ENCODE measurements around the gene APOBEC3B.
"Not testable (repeated sequence)": the region's sequence is repeated elsewhere in the genome, so short reads cannot be mapped to it uniquely, and the experiment has no call there.

APOBEC3B gene

GRCh38 chr22:38992871-38993371 is 10.8 kb downstream of the APOBEC3B start:
- not testable (repeated sequence) for H3K4me1 ChIP-seq (ENCODE audit: control insufficient read depth, insufficient read depth, low read length); H3K9me3 ChIP-seq (ENCODE audit: control insufficient read depth, low read length); H3K4me3 ChIP-seq (ENCODE audit: insufficient read depth, low read depth, low read length); H3K27ac ChIP-seq (ENCODE audit: insufficient read depth, low read depth, low read length, poor library complexity, severe bottlenecking); H3K27me3 ChIP-seq (ENCODE audit: control insufficient read depth, insufficient read depth, low read length, poor library complexity, severe bottlenecking); H3K36me3 ChIP-seq (ENCODE audit: control insufficient read depth, insufficient read depth, low read length)
- WGBS, 2 experiments = 21 to 26% methylated on average over 12 of the region's 12 CpGs

DNA sequence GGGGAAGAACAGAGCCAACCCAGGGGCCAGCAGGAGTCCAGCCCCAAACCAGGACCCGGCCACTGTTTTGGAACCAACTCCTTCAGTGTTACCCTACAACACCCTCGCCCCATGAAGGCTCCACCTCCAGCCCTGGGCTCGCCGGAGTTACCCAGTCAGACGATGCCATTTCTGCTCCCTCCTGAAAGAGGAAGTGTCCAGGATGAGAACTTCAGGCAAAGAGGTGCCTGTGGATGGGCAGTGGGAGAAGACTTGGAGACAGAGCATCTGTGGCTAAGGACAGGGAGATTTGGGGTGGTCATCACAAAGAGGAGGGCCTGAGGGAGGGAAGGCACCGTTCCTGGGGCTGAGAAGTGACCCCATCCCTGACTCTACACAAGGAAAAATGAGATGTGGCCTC is 14.0 kb downstream of the APOBEC3B start:
- H3K4me3 ChIP-seq (ENCODE audit: insufficient read depth, low read depth, low read length) = no peak overlapping the region
- H3K27ac ChIP-seq (ENCODE audit: insufficient read depth, low read depth, low read length, poor library complexity, severe bottlenecking) = no peak overlapping the region
- no peaks in the 10 kb centered on the region for H3K27me3 ChIP-seq (ENCODE audit: control insufficient read depth, insufficient read depth, low read length, poor library complexity, severe bottlenecking)
- H3K9me3 ChIP-seq (ENCODE audit: control insufficient read depth, low read length) = no peaks in the 10 kb centered on the region
- H3K4me1 ChIP-seq (ENCODE audit: control insufficient read depth, insufficient read depth, low read length) = peaks cover 3% of the 10 kb centered on the region
- 90 to 92% methylated on average over 6 of the region's 6 CpGs for WGBS, 2 experiments
- no peaks in the 10 kb centered on the region for H3K36me3 ChIP-seq (ENCODE audit: control insufficient read depth, insufficient read depth, low read length)

GRCh38 chr22:38997518-38997917 is 15.4 kb downstream of the APOBEC3B start:
- WGBS, 2 experiments = 91% methylated on average over 3 of the region's 3 CpGs
- H3K27ac ChIP-seq (ENCODE audit: insufficient read depth, low read depth, low read length, poor library complexity, severe bottlenecking) = no peak overlapping the region
- no peak overlapping the region for H3K4me3 ChIP-seq (ENCODE audit: insufficient read depth, low read depth, low read length)
- H3K27me3 ChIP-seq (ENCODE audit: control insufficient read depth, insufficient read depth, low read length, poor library complexity, severe bottlenecking) = no peaks in the 10 kb centered on the region
- H3K36me3 ChIP-seq (ENCODE audit: control insufficient read depth, insufficient read depth, low read length) = no peaks in the 10 kb centered on the region
- H3K4me1 ChIP-seq (ENCODE audit: control insufficient read depth, insufficient read depth, low read length) = no peaks in the 10 kb centered on the region
- no peaks in the 10 kb centered on the region for H3K9me3 ChIP-seq (ENCODE audit: control insufficient read depth, low read length)

DNA sequence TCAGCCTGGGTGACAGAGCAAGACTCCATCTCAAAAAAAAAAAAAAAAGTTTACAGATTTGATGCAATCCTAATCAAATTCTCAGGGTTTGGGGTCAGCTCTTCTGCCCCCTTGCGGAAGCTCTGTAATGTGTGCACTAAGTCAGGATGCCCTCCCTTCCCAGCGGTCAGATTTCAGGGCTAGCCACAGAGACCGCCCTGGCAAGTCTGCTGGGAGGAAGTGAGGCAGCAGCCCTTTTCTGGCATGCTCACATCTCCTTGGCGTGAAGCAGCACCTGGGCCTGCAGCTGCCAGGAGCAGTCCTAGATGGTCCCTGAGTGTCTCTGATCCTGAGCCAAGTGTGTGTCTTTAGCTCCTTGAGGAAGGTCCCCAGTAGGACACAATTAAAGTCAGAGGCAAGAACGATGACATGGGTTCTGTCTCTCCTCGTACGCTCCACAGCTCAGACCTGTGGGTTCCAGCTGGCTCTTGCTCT is 21.1 kb downstream of the APOBEC3B start:
- WGBS, 2 experiments = 46% methylated on average over 7 of the region's 7 CpGs
- Histone ChIP-seq H3K4me1 (ENCODE audit: control insufficient read depth, insufficient read depth, low read length) (no peaks in the 10 kb centered on the region), H3K27ac (ENCODE audit: insufficient read depth, low read depth, low read length, poor library complexity, severe bottlenecking) (no peak overlapping the region), H3K4me3 (ENCODE audit: insufficient read depth, low read depth, low read length) (no peak overlapping the region), H3K27me3 (ENCODE audit: control insufficient read depth, insufficient read depth, low read length, poor library complexity, severe bottlenecking) (no peaks in the 10 kb centered on the region), H3K36me3 (ENCODE audit: control insufficient read depth, insufficient read depth, low read length) (no peaks in the 10 kb centered on the region), H3K9me3 (ENCODE audit: control insufficient read depth, low read length) (no peaks in the 10 kb centered on the region)

GRCh38 chr22:39007177-39007576 is 25.0 kb downstream of the APOBEC3B start:
- H3K4me3 ChIP-seq (ENCODE audit: insufficient read depth, low read depth, low read length) = no peak overlapping the region
- no peaks in the 10 kb centered on the region for H3K36me3 ChIP-seq (ENCODE audit: control insufficient read depth, insufficient read depth, low read length)
- H3K27ac ChIP-seq (ENCODE audit: insufficient read depth, low read depth, low read length, poor library complexity, severe bottlenecking) = no peak overlapping the region
- WGBS, 2 experiments = 85 to 92% methylated on average over 2 to 5 of the region's 5 CpGs
- no peaks in the 10 kb centered on the region for H3K9me3 ChIP-seq (ENCODE audit: control insufficient read depth, low read length)
- no peaks in the 10 kb centered on the region for H3K4me1 ChIP-seq (ENCODE audit: control insufficient read depth, insufficient read depth, low read length)
- no peaks in the 10 kb centered on the region for H3K27me3 ChIP-seq (ENCODE audit: control insufficient read depth, insufficient read depth, low read length, poor library complexity, severe bottlenecking)

- not testable (repeated sequence) for H3K9me3 ChIP-seq (ENCODE audit: control insufficient read depth, low read length); H3K27me3 ChIP-seq (ENCODE audit: control insufficient read depth, insufficient read depth, low read length, poor library complexity, severe bottlenecking); H3K36me3 ChIP-seq (ENCODE audit: control insufficient read depth, insufficient read depth, low read length); H3K4me3 ChIP-seq (ENCODE audit: insufficient read depth, low read depth, low read length); H3K27ac ChIP-seq (ENCODE audit: insufficient read depth, low read depth, low read length, poor library complexity, severe bottlenecking); H3K4me1 ChIP-seq (ENCODE audit: control insufficient read depth, insufficient read depth, low read length)
- 95 to 96% methylated on average over 7 to 8 of the region's 8 CpGs for WGBS, 2 experiments
Observed at GRCh38 chr22:39008271-39008850, 26.2 kb downstream of the APOBEC3B start.

- Histone ChIP-seq H3K9me3 (ENCODE audit: control insufficient read depth, low read length) (no peaks in the 10 kb centered on the region), H3K27me3 (ENCODE audit: control insufficient read depth, insufficient read depth, low read length, poor library complexity, severe bottlenecking) (no peaks in the 10 kb centered on the region), H3K36me3 (ENCODE audit: control insufficient read depth, insufficient read depth, low read length) (no peaks in the 10 kb centered on the region), H3K4me3 (ENCODE audit: insufficient read depth, low read depth, low read length) (no peak overlapping the region), H3K27ac (ENCODE audit: insufficient read depth, low read depth, low read length, poor library complexity, severe bottlenecking) (no peak overlapping the region), H3K4me1 (ENCODE audit: control insufficient read depth, insufficient read depth, low read length) (peaks cover 17% of the 10 kb centered on the region)
- WGBS, 2 experiments = 89% methylated on average over 15 of the region's 15 CpGs
Observed at GRCh38 chr22:39010946-39011345, 28.8 kb downstream of the APOBEC3B start.

DNA sequence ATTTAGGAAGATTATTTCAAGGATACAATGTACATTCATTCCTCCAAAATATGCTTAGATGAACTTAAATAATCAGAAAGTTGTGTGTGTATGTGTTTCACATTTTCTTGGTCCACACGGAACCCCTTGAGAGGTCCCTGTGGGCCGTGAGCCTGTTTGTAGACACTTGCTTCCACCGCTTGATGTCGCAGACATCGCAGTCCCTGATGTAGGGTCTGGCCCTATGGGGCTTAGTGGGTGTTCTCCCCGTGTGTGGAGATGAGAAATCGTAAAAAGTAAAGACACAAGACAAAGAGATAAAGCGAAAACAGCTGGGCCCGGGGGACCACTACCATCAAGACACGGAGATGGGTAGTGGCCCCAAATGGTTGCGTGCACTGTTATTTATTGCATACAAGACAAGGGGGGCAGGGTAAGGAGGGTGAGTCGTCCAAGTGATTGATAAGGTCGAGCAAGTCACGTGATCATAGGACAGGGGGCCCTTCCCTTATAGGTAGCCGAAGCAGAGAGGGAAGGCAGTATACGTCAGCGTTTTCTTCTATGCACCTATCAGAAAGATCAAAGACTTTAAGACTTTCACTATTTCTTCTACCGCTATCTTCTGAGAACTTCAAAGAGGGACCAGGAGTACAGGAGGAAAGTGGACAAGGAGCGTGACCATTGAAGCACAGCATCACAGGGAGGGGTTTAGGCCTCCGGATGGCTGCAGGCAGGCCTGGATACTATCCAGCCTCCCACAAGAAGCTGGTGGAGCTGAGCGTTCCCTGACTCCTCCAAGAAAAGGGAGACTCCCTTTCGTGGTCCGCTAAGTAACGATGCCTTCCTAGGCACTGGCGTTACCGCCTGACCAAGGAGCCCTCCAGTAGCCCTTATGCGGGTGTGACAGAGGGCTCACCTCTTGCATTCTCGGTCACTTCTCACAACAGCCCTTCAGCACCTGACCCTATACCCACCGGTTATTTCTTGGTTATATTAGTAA is 30.7 kb downstream of the APOBEC3B start:
- Histone ChIP-seq H3K4me1 (ENCODE audit: control insufficient read depth, insufficient read depth, low read length) (peaks cover 17% of the 10 kb centered on the region), H3K36me3 (ENCODE audit: control insufficient read depth, insufficient read depth, low read length) (no peaks in the 10 kb centered on the region), H3K27ac (ENCODE audit: insufficient read depth, low read depth, low read length, poor library complexity, severe bottlenecking) (no peak overlapping the region), H3K9me3 (ENCODE audit: control insufficient read depth, low read length) (no peaks in the 10 kb centered on the region), H3K27me3 (ENCODE audit: control insufficient read depth, insufficient read depth, low read length, poor library complexity, severe bottlenecking) (no peaks in the 10 kb centered on the region), H3K4me3 (ENCODE audit: insufficient read depth, low read depth, low read length) (no peak overlapping the region)
- 89 to 90% methylated on average over 27 to 28 of the region's 29 CpGs for WGBS, 2 experiments

DNA sequence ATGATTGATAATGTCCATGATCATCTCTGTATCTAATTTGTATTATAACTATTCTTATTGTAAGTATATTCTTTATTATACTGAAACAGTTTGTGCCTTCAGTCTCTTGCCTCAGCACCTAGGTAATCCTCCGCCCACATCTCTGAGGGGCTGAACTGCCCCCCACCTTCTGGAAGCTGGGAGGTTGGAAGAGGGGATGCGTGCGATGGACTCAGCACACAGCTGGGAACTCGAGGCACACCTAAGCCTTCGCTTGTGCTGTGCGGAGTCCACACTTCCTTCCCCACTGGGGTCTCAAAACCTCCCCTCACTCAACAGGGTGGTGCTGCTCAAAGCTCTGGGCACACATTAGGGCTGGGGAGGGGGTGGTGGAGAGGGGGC is 31.4 kb downstream of the APOBEC3B start:
- not testable (repeated sequence) for H3K4me3 ChIP-seq (ENCODE audit: insufficient read depth, low read depth, low read length); H3K27me3 ChIP-seq (ENCODE audit: control insufficient read depth, insufficient read depth, low read length, poor library complexity, severe bottlenecking); H3K9me3 ChIP-seq (ENCODE audit: control insufficient read depth, low read length); H3K27ac ChIP-seq (ENCODE audit: insufficient read depth, low read depth, low read length, poor library complexity, severe bottlenecking); H3K36me3 ChIP-seq (ENCODE audit: control insufficient read depth, insufficient read depth, low read length)
- WGBS, 2 experiments = 88 to 90% methylated on average over 6 of the region's 6 CpGs
- peaks cover 17% of the 10 kb centered on the region for H3K4me1 ChIP-seq (ENCODE audit: control insufficient read depth, insufficient read depth, low read length)

DNA sequence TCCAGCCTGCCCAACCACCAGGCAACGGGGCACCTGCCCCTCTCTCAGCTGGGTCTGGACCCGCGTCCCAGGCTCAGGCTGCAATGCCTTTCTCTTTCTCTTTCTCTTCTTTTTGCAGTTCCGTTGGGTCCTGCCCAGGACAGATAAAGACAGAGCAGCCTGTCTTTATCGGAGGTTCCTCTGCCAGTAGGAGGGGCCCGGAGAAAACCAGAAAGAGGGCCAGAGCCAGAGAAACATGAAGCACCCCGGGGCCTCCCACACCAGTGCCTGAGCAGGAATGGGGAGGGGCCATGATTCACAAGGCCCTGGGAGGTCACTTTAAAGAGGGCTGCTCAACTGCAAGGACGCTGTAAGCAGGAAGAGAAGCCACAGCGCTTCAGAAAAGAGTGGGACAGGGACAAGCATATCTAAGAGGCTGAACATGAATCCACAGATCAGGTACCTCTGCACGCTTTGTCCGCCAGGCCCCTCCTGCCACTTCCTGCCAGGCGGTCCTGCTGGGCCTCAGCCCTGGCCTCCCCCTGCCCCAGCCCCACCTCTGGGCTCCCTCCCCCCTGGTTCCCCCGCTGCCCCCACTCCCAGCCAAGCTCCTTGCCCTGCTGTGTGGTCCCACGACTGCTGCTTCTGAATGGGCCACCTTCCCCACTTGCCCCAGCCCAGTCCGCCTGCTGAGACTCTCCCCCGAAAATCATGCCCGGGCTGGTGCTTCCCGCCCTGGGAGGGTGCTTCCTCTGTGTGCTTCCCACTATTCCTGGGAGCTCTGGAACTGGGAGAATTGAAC is 32.0 kb downstream of the APOBEC3B start, which contains the start of gene APOBEC3C:
Gene APOBEC3C, plus strand, starts transcription at position 316 of the 781 bp plus-strand sequence. Its CDS starts 106 bp downstream, at position 422.
- Histone ChIP-seq H3K27me3 (ENCODE audit: control insufficient read depth, insufficient read depth, low read length, poor library complexity, severe bottlenecking) (no peaks in the 10 kb centered on the region), H3K9me3 (ENCODE audit: control insufficient read depth, low read length) (no peaks in the 10 kb centered on the region), H3K4me1 (ENCODE audit: control insufficient read depth, insufficient read depth, low read length) (peaks cover 17% of the 10 kb centered on the region), H3K36me3 (ENCODE audit: control insufficient read depth, insufficient read depth, low read length) (no peaks in the 10 kb centered on the region), H3K27ac (ENCODE audit: insufficient read depth, low read depth, low read length, poor library complexity, severe bottlenecking) (no peak within 1 kb of the TSS), H3K4me3 (ENCODE audit: insufficient read depth, low read depth, low read length) (no peak within 1 kb of the TSS)
- WGBS, 2 experiments = 16 to 19% methylated on average over 18 of the region's 18 CpGs
